ENCODE measurements around the gene AZIN2. TPM values are rescaled to one million over a fixed set of nuclear protein-coding genes. Genes with fewer than 3 reads are reported as not detected.

Gene AZIN2
- total and polyA plus RNA-seq, 2 of the 8 experiments (the other 6 are each of a cell fraction or from before 2014, with no cell fraction given), result 0.22 to 0.91 TPM

GRCh38 chr1:33072707-33073106, 8.2 kb upstream of the AZIN2 start:
- no peak overlapping the region for H3K9ac ChIP-seq (replicated peaks in 1 of 4; ENCODE audit: extremely low read depth in 1 of 4, low read depth in 3 of 4, low read length in 3 of 4)
- no peaks in the 10 kb centered on the region for H3K4me1 ChIP-seq (replicated peaks in 1 of 4; ENCODE audit: control insufficient read depth in 3 of 4, insufficient read depth in 4 of 4, low read length in 3 of 4)
- no peak overlapping the region for H3K27ac ChIP-seq (ENCODE audit: low read depth, low read length)
- H3K27me3 ChIP-seq (replicated peaks in 1 of 4; ENCODE audit: control insufficient read depth in 3 of 4, extremely low read depth in 1 of 4, insufficient read depth in 3 of 4, low read length in 3 of 4), result no peaks in the 10 kb centered on the region; a peak in 1 of 7 replicates
- no peak overlapping the region for H2AK5ac ChIP-seq (ENCODE audit: low read depth, low read length)
- H3K4me2 ChIP-seq (ENCODE audit: insufficient read depth in 1 of 2, low read depth in 2 of 2, low read length in 2 of 2), result no peak overlapping the region
- no peak overlapping the region for H2BK15ac ChIP-seq (ENCODE audit: low read length)
- H3K23ac ChIP-seq (ENCODE audit: insufficient read length), result no peak overlapping the region
- H4K20me1 ChIP-seq (replicated peaks in 1 of 2; ENCODE audit: control insufficient read depth in 1 of 2, insufficient read depth in 2 of 2, low read length in 2 of 2), result no peaks in the 10 kb centered on the region
- WGBS, 2 experiments (ENCODE audit: extremely low coverage in 1 of 2, insufficient coverage in 1 of 2, insufficient read length in 1 of 2, insufficient replicate concordance in 2 of 2, low coverage in 1 of 2, low lambda C conversion rate in 2 of 2, missing lambda C conversion rate in 1 of 2), result no CpG with 5 or more reads among the region's 2 CpGs
- H4K91ac ChIP-seq (replicated peaks; ENCODE audit: insufficient read length, low read length), result no peak overlapping the region
- no peak overlapping the region for H4K5ac ChIP-seq (ENCODE audit: insufficient read length, low read depth, low read length)
- no peak overlapping the region for H2BK5ac ChIP-seq (ENCODE audit: low read depth, low read length)
- DNase-seq (ENCODE audit: low read depth in 1 of 2, low spot score in 2 of 2) (no peak), FAIRE-seq (no peak)
- CTCF ChIA-PET (ENCODE audit: partially characterized antibody), result interaction anchor here (1.4 to 4.7 kb wide), 3 partner anchors 14 to 17 kb away, joined by 5 to 29 read pairs (median 6); no protein-coding TSS in a partner anchor
- no peak overlapping the region for H2BK20ac ChIP-seq (ENCODE audit: low read length)
- no peak overlapping the region for H3K56ac ChIP-seq (replicated peaks; ENCODE audit: insufficient read length, low read depth, low read length)
- POLR2A ChIA-PET (ENCODE audit: partially characterized antibody), result interaction anchor here (1.6 kb wide), 1 partner anchor 175 kb away, joined by 3 read pairs; no protein-coding TSS in a partner anchor
- H3K9me3 ChIP-seq (ENCODE audit: insufficient read depth in 2 of 2, low read depth in 1 of 2, low read length in 1 of 2), result no peaks in the 10 kb centered on the region
- H2BK12ac ChIP-seq (ENCODE audit: low read depth, low read length), result no peak overlapping the region
- H3K4ac ChIP-seq (replicated peaks; ENCODE audit: insufficient read length, low read depth, low read length), result no peak overlapping the region
- no peak overlapping the region for H3K4me3 ChIP-seq (ENCODE audit: extremely low read depth in 1 of 4, insufficient read depth in 2 of 4, low read depth in 3 of 4, low read length in 4 of 4)
- no peak overlapping the region for H4K8ac ChIP-seq (ENCODE audit: extremely low read depth, insufficient read depth, low read length)
- no peaks in the 10 kb centered on the region for H3K23me2 ChIP-seq (ENCODE audit: low read depth, low read length)
- H3K18ac ChIP-seq (ENCODE audit: extremely low read depth, low read length), result no peak overlapping the region
- H2AFZ ChIP-seq (ENCODE audit: low read length), result 0 out of 2 replicates have a peak overlapping the region, but pooled peaks have one; percentile 9
- no peak overlapping the region for H3K14ac ChIP-seq (ENCODE audit: insufficient read length)
- no peaks in the 10 kb centered on the region for H3K79me1 ChIP-seq (ENCODE audit: low read depth, low read length)
- H2BK120ac ChIP-seq (replicated peaks; ENCODE audit: low read depth, low read length), result no peak overlapping the region
- no peaks in the 10 kb centered on the region for H3K79me2 ChIP-seq (ENCODE audit: control insufficient read depth in 1 of 2, insufficient read depth in 2 of 2, low read length in 2 of 2)
- no peaks in the 10 kb centered on the region for H3K36me3 ChIP-seq (ENCODE audit: control insufficient read depth in 2 of 4, insufficient read depth in 4 of 4, low read length in 3 of 4)
- no peak for TF ChIP-seq RXRA (IDR thresholded peaks at IDR 0.05; ENCODE audit: insufficient read depth, low read depth, low read length)
- no peak for TF ChIP-seq NANOG (IDR thresholded peaks at IDR 0.05; ENCODE audit: insufficient read depth, low read depth, low read length, poor library complexity, severe bottlenecking)
- TF ChIP-seq NRF1 (IDR thresholded peaks at IDR 0.05; ENCODE audit: low read depth, low read length), result no peak
- TF ChIP-seq ASH2L (IDR thresholded peaks at IDR 0.05; ENCODE audit: low read length), result no peak
- TF ChIP-seq GABPA (IDR thresholded peaks at IDR 0.05; ENCODE audit: borderline replicate concordance, insufficient read depth, low read length), result no peak
- no peak for TF ChIP-seq CREB1 (IDR thresholded peaks at IDR 0.05)
- no peak for TF ChIP-seq FOSL1 (IDR thresholded peaks at IDR 0.05; ENCODE audit: insufficient read depth, low read depth, low read length)
- no peak for TF ChIP-seq TAF7 (optimal IDR thresholded peaks at IDR 0.05; ENCODE audit: borderline replicate concordance, low read depth, low read length)
- no peak for TF ChIP-seq GTF2F1 (IDR thresholded peaks at IDR 0.05; ENCODE audit: borderline replicate concordance, low read depth, low read length)
- no peak for TF ChIP-seq PHF8 (conservative IDR thresholded peaks at IDR 0.05; ENCODE audit: low read depth, low read length)
- TF ChIP-seq CTCF (IDR thresholded peaks at IDR 0.05; ENCODE audit: control extremely low read depth in 1 of 3, insufficient read depth in 1 of 3, low read depth in 1 of 3, low read length in 3 of 3), result no peak

All from H1 (cell line).